Measurements from ENCODE around the gene FAM174C. TPM values are rescaled to one million over a fixed set of nuclear protein-coding genes. Genes with fewer than 3 reads are reported as not detected.

Gene FAM174C
- total RNA-seq, 3 donors from 2014 or later (not counting 1 experiment from before 2014, with no cell fraction given) = 26.6 to 33.4 (median 27.1) TPM

DNA sequence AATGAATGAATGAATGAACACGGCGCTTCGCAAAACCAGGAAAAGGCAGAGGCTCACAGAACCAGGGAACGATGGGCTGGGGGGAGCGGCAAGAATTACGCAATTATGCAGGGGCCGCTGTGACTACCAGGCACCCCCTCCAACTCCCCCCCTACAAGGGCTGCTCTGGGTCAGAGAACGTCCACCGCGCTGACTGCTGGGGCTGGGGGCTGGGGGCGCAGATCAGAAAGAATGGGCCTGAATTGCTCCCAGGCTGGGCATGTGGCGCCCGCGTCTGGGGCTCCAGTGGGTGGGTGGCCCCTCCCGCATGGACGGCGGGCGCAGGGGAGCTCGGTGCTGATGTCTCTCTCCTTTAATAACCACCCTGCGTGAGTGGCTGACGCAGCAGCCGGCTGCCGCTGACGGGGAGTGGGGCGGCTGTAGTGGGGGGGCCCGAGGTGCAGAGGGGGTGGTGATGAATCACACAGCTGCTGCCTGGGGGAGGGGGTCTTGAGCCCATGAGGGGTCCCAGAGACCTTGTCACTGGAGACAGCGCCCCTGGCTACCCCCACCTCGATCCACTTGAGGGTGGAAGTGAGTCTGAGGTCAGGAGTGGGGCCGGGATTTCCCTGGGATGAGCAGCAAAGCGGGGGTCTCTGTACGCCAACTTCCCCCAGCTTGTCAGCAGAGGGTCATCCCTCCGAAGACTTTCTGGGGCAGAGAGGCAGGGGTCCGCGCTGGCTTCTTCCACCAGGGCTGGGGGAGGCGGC, 7.7 kb upstream of the FAM174C start:
- Mint-ChIP-seq H3K9me3 (no peaks in the 10 kb centered on the region), H3K4me3 (peak overlapping the region; percentile 73), H3K27me3 (ENCODE audit: low read depth in 2 of 2) (no peaks in the 10 kb centered on the region), H3K36me3 (peaks cover 3% of the 10 kb centered on the region), H3K4me1 (peaks cover 52 to 69% of the 10 kb centered on the region in 2 donors), H3K27ac (peak overlapping the region; percentile 94 to 97)
- intact Hi-C loops (cut with micrococcal nuclease) = no loop called here
- Histone ChIP-seq H3K27ac (ENCODE audit: low read length) (no peak overlapping the region), H3K36me3 (ENCODE audit: control insufficient read depth, insufficient read depth, low read length) (peaks cover 25% of the 10 kb centered on the region), H3K4me3 (ENCODE audit: low read length) (no peak overlapping the region), H3K9me3 (ENCODE audit: control insufficient read depth, insufficient read depth, low read length) (no peaks in the 10 kb centered on the region), H3K4me1 (ENCODE audit: control insufficient read depth, insufficient read depth, low read length) (peaks cover 83% of the 10 kb centered on the region), H3K27me3 (ENCODE audit: control insufficient read depth, insufficient read depth, low read length) (no peaks in the 10 kb centered on the region)
- TF ChIP-seq, protein P1, sequence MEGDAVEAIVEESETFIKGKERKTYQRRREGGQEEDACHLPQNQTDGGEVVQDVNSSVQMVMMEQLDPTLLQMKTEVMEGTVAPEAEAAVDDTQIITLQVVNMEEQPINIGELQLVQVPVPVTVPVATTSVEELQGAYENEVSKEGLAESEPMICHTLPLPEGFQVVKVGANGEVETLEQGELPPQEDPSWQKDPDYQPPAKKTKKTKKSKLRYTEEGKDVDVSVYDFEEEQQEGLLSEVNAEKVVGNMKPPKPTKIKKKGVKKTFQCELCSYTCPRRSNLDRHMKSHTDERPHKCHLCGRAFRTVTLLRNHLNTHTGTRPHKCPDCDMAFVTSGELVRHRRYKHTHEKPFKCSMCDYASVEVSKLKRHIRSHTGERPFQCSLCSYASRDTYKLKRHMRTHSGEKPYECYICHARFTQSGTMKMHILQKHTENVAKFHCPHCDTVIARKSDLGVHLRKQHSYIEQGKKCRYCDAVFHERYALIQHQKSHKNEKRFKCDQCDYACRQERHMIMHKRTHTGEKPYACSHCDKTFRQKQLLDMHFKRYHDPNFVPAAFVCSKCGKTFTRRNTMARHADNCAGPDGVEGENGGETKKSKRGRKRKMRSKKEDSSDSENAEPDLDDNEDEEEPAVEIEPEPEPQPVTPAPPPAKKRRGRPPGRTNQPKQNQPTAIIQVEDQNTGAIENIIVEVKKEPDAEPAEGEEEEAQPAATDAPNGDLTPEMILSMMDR (IDR thresholded peaks at IDR 0.05) = no peak
- ATAC-seq = no peak
- peak; percentile 49 to 54 for DNase-seq
- 32% methylated on average over 32 of the region's 35 CpGs for WGBS (ENCODE audit: insufficient coverage)

DNA sequence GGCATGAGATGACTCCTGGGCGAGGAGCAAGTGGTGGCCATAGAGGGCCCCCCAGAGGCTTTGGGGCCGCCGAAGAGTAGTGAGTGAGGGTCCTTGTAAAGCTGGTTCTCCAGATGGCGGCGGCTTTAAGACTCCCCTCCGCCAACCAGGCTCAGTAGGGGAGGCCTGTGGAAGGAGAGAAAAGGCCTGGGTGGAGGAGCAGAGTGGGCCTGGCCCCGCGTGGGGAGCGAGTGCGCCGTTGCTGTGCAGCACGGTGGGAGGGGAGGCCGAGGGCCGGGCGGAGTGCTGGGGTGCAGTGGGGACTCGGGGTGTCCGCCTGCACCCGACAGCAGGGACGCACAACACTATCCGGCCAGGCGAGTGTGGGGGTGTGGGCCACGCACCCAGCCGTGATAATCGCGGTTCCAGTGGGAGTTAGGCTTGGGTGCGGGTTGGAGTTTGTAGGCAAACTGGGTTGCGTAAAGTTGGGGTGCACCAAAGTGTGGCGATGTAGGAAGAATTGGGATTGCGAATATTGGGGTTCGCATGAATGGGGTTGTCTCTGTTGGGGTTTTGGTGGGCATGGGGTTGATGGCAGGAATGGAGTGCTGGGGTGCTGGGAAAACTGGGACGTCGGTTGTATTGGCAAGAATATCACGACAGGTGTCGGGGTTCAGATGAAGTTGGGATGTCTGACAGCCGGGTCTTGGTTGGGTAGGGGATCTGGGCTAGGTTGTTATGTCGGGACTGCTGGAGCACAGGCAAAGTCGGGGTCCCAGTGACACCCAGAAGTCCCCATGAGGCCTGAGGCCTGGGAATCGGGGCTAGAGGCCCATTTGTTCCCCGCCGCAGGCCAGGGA, 6.9 kb upstream of the FAM174C start:
- H3K9me3 ChIP-seq (ENCODE audit: control insufficient read depth, insufficient read depth, low read length) = no peaks in the 10 kb centered on the region
- peaks cover 83% of the 10 kb centered on the region for H3K4me1 ChIP-seq (ENCODE audit: control insufficient read depth, insufficient read depth, low read length)
- H3K27me3 ChIP-seq (ENCODE audit: control insufficient read depth, insufficient read depth, low read length) = no peaks in the 10 kb centered on the region
- TF ChIP-seq, protein P1 (IDR thresholded peaks at IDR 0.05) = no peak
- ATAC-seq (no peak), DNase-seq (no peak)
- peaks cover 53 to 67% of the 10 kb centered on the region in 2 donors for H3K4me1 Mint-ChIP-seq
- H3K36me3 Mint-ChIP-seq = peaks cover 7% of the 10 kb centered on the region
- H3K27ac ChIP-seq (ENCODE audit: low read length) = peak overlapping the region; percentile 67
- H3K9me3 Mint-ChIP-seq = no peaks in the 10 kb centered on the region
- H3K36me3 ChIP-seq (ENCODE audit: control insufficient read depth, insufficient read depth, low read length) = peaks cover 33% of the 10 kb centered on the region
- H3K27ac Mint-ChIP-seq = peak overlapping the region; percentile 94 to 97
- H3K4me3 ChIP-seq (ENCODE audit: low read length) = peak overlapping the region; percentile 4
- 64% methylated on average over 40 of the region's 40 CpGs for WGBS (ENCODE audit: insufficient coverage)
- no peaks in the 10 kb centered on the region for H3K27me3 Mint-ChIP-seq (ENCODE audit: low read depth in 2 of 2)
- peak overlapping the region; percentile 88 for H3K4me3 Mint-ChIP-seq
- intact Hi-C loops (cut with micrococcal nuclease) = no loop called here

DNA sequence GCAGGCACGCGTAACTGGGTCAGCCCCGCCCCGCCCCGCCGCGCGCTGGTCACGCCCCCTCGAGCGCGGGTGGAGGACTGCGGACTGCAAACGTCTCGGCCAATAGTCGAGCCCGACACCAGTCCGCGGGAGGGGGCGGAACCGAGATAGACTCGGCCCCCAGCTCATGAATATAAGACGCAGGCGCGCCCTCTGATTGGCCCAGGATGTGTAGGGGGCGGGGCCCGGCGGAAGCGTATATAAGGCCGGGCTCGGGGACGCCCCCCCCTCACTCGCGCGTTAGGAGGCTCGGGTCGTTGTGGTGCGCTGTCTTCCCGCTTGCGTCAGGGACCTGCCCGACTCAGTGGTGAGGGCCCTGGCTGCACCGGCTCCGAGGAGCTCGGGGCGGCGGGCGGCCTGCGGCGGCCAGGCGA, 6.3 kb upstream of the FAM174C start, which contains the start of gene CIRBP:
Gene CIRBP (plus strand): TSS at position 268 of the 413 bp plus-strand sequence. CDS start 1,602 bp downstream, outside the sequence.
- no peaks in the 10 kb centered on the region for H3K27me3 ChIP-seq (ENCODE audit: control insufficient read depth, insufficient read depth, low read length)
- peak within 1 kb of the TSS; percentile 86 for H3K27ac ChIP-seq (ENCODE audit: low read length)
- H3K4me3 ChIP-seq (ENCODE audit: low read length) = peak within 1 kb of the TSS; percentile 84
- H3K9me3 ChIP-seq (ENCODE audit: control insufficient read depth, insufficient read depth, low read length) = no peaks in the 10 kb centered on the region
- H3K4me1 ChIP-seq (ENCODE audit: control insufficient read depth, insufficient read depth, low read length) = peaks cover 84% of the 10 kb centered on the region
- Mint-ChIP-seq H3K4me1 (peaks cover 57 to 72% of the 10 kb centered on the region in 2 donors), H3K9me3 (no peaks in the 10 kb centered on the region), H3K36me3 (peaks cover 7% of the 10 kb centered on the region), H3K27ac (peak within 1 kb of the TSS; percentile 94 to 97), H3K27me3 (ENCODE audit: low read depth in 2 of 2) (no peaks in the 10 kb centered on the region), H3K4me3 (peak within 1 kb of the TSS; percentile 94)
- ATAC-seq (peak; percentile 79 to 94 (median 82)), DNase-seq (peak; percentile 99 to 100)
- TF ChIP-seq, protein P1 (IDR thresholded peaks at IDR 0.05) = no peak
- intact Hi-C loops (cut with micrococcal nuclease) = no loop called here
- WGBS (ENCODE audit: insufficient coverage) = under 1% methylated on average over 50 of the region's 50 CpGs
- H3K36me3 ChIP-seq (ENCODE audit: control insufficient read depth, insufficient read depth, low read length) = peaks cover 39% of the 10 kb centered on the region
